8988T (cell line): Measurements from ENCODE around the gene MLPH.

Experiments
- DNase-seq: peaks from one replicate; pipeline ENCODE4 v3.0.0; 2011

The MLPH gene

DNA sequence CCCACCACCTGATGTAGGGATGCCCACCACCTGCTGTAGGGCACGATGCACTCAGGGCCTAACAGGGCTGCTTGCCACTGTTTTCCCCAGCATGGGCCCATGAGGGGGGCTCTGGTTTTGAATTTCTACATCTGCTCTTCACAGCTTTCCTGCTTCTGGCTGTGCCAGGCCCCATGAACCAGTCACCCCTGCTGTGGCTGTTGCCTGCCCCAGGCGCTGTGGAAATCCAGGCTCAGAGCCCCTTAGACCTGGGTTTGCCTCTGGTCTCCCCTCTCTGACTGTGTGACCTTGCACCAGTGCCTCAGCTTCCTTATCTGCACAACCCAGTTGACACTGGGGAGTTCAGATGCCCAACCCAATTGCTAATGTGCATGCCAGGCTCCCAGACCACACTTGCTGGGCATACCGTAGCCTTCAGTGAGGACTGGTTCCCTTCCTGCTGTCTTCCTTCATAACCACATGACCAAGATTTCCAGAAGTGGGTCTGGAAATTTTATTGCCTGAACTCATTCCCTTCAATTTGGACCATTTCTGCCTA, 6.0 kb upstream of the MLPH start:
- DNase-seq = no peak

DNA sequence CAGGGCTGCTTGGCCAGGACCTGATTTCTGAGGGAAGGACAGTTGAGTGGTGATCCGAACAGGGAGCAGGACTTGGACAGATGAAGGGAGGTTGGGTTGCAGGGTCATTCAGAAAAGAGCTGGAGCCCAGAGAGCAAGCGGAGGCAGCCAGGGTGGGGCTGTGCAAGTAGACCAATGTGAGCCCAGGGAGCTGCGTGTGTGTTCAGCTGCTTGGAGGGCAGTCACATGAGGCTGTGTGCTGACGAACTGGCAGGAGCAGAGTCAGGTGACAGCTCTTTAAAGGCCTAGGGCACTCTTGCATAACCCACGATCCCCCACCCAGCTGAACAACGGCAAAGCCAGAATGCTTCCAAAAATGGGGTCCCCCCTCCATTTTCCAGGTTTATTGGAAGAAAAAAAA, 4.6 kb upstream of the MLPH start:
- DNase-seq = no peak

DNA sequence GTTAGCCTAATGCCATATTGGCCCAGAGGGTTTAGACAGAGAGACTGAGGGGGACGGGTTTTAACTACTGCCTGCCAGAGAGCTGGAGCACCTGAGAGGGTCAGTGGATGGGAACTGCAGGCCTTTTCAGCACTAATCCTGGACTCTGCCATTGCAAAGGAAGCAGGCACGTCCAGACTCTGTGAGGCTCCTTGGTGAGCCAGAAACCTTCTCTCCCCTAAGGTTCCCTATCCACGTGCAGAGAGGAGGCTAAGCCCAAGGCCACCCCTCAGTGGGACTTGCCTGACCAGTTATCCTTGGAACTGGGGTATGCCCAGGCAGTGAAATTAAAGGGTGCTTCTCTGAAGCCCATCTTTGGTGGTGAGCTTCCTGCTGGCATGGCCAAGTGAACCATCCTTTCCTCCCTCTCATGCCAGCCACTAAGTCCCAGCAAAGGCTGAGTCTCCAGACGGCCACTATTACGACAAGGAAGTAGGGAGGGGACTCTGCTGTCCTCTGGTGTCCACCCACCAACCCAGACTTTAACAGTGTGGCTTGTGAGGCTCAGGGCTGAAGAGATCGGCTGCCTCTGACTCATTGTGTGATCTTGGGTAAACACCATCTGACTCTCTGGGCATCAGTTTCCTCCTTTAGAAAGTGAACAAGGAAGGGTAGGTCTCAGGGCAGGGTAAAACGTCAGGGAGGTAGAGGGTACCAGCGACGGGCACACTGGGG, 3.9 kb upstream of the MLPH start:
- no peak for DNase-seq

DNA sequence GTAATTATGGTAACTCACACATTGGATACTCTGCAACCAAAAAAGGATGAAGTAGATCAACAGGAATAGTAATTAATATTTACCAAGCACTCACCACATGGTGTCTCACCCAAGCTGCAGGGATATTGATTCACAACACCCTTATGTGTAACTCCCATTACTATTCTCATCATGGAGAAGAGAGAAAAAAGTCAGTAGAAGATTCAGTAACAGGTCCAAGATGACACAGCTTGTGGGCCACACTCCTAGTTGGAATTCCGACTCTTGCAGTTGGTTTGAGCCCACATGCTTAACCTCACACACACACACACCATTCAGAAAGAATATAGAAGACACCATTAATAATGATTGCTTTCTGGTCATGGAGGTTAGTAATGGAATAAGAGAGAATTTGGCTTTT, 1.7 kb upstream of the MLPH start:
- DNase-seq = no peak

DNA sequence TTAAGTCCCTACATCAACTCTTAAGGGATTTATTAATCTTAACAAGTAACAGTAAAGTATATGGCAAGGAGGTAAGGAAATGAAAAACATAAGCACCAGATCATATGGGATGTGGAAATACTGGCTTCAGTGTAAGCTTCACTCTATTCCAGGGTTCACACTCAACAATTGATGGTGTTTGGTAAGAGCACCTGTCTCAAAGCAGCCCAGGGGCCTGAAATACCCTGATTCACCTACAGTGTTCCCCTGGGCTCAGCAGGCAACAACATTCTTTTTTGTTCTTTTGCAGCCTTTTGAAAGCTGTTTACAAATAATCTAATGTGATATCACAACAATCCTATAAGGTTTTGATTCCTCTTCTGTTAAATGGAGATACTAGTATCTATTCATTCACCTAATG, 1.2 kb upstream of the MLPH start:
- DNase-seq = no peak

DNA sequence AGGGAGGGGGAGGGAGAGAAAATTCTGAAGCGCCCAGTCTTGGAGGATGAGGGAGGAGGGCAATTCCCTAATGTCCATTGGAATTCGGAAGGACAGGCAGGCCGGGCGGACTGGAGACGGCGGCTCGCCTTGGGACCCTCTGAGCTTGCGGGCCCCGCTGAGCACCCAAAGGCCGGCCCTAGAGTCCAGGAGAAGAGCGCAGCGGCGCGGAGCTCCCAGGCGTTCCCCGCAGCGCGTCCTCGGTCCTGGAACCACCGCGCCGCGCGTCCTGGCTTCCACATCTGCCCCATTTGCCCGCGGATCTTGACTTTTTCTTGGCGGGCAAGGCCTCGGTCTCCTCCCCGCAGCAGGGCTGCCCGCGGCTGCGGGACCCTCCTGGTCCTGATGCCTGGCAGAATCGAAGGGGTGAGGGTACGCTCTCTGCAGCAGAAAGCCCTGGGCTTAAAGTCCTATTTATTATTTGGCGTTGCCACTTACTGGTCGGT, 675 bp upstream of the MLPH start:
- no peak for DNase-seq

DNA sequence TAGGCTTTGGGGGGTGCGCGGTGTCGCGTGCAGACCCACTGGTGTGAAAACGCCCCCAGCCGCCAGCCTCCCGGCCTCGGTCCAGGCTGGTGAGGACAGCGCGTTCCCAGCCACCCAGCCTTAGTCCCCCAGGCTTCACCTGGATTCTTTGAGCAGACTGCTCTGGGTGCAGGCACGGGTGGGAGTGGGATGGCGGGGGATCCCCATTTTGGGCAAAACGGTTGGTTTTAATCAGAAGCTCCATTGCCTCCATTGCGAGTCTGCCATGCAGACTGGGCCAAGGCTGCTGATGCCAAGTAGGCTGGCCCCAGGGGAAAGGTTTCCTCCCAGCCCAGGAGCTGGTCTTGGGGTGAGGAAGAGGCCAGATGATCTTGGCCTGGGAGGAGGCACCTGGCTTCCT, 445 bp downstream of the MLPH start:
- no peak for DNase-seq

DNA sequence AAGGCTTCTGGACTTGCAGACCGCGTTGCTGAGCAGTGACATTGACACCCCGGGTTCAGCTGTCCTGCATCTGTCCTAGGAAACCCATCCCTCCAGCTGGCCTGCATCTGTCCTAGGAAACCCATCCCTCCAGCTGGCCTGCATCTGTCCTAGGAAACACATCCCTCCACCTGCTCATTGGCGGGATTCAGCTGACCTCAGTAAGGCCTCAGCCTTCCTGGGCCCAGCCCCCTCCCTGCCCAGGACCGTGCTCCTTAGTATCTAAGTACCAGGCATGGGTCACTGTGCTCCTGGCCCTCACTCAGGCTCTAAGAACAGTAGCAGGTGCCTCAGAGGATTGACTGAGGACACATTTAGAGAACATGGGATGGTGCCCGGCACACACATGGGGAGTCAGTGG, 1.2 kb downstream of the MLPH start:
- DNase-seq = no peak

DNA sequence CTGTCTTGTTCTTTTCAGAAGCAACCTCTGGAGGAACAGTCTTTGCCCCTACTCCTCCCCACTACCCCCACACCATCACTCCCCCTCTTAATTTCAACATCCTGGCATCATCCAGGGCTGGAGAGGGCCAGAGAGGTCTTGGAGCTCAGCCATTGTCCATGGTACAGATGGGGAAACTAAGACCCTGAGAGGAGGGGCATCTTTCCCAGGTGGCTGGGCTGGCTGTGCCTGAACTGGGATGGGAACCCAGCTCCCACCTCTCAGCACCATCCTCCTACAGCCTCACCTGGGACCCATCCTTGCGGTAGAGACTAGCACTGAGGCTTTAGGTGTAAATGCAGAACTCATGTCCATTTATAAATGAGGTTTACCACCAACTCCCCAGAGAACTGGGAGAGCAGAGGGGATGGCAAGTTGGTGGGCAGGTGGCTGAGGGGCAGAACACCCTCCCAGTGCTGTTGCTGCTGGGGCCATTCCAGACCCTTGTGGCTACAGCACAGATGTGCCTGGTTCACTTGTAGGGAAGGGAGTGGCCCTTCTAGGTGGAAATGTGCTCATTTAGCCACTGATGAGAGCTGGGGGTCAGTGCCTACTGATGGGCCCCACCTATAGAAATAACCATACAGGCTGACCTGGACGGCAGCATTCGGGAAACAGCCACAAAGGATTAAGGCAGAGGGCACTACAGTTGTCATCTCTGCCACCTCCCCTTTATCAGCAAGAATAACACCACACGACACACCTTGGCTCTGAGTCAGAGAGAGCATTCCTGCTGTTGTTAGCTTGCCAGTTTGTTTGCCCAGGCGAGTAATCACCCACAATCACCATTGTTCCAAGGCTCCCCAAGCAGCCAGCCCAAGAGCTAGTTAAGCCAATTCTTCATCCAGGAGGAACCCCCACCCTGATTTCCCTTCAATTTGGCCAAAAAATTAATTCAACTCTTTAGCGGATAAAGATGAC, 2.1 kb downstream of the MLPH start:
- no peak for DNase-seq

DNA sequence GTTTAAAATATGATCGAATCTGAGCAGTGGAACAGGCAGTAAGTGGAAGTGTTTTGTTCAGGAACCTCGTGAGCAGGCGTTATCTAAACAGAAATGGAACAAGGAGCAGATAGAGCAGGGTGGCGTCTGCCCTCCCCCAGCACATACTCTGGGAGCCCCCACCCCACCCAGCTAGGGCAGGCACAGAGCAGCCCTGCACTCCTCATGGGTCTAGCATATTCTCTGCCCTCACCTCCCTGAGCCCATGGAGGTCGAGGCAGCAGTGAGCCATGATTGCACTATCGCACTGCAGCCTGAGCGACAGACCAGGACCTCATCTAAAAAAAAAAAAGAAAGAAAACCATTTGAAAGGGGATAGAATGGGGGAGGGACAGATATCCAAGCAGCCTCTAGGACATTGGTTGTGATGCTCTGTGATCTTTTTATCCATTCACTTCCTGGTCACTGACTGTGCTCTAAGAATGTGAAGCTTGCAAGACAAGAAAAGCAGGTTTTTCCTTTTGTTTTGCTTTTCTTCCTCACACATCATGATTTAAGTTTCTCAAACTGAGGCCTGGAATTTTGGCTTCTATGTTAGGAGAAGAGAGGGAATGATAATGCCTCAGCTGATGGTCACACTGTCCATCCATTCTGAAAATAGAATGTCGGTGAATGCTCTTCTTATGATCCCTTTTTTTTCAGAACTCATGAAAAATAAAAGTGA, 3.1 kb downstream of the MLPH start:
- DNase-seq = no peak

DNA sequence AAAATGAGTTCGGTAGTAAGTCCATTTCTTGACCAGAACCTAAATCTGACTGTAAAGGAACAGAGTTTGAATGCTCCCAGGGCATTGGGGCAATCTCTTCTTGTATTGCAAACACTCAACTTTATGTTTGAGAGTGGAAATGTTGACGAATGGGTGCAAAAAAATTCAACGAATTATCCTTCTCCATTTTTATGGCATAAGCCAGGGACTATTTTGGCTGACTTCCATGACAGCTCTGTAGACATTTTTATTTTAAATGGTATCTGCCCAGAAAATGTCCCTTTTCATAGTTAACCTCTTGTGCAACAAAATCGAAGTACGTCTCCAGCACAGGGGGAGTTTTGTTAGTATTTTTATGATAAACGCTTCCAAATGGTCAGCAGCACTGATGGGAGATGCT, 3.7 kb downstream of the MLPH start:
- no peak for DNase-seq

DNA sequence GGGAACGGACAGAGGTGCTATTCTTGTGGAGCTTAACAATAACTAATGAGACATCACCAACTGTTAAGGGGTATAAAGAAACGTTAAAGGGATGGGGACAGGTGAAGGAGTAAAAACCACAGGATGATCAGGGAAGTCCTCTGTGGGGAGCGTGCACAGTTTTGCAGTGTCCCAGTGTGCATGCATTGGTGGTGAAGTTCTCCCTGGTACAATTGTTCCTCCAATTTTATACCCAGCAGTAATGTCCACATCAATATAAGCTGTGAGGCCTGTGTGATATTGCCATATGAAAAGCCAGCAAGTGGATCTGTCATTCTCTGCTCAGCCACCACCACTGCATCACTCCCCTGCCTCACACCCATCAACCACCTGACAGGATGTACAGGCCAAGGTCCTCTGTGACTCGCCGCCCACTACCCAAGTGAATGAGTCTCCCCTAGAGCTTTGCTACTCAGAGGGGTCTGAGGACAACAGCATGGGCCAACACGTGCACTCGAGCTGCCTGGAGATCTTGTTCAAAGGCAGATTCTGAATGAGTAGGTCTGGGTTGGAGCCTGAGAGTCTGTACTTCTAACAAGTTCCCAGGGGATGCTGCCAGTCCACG, 4.6 kb downstream of the MLPH start:
- DNase-seq = no peak

DNA sequence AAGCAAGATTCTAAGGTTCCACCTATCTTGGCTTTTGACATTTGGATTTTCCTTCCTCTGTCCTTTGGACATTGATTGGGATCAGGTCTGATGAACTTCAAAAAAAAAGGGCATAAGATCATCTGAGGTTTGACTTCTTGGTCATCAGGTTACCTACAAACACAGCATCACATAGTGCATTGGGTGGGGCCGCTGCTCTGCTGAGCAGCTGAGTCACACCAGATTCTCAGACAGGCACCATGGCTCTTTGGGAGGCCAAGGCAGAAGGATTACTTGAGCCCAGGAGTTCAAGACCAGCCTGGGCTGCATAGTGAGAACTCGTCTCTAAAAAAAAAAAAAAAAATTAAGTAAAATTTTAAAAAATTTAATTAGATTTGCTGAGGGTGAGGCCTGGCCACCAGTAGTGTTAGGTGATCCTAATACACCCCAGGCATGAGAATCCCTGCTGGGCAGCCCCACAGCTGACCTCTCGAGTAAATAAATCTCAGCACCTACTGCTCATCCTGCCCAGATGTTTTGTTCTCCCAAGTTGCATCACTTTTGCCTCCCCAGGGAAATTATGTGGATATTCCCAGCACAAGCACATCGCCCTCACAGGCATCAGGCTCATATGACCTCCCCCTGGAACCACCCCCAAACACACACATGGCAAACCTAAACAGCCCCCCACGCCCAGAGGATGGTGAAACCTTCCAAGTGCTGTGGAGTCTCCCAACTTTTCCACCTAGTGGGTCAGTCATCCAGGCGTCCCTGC, 5.3 kb downstream of the MLPH start:
- DNase-seq = no peak

DNA sequence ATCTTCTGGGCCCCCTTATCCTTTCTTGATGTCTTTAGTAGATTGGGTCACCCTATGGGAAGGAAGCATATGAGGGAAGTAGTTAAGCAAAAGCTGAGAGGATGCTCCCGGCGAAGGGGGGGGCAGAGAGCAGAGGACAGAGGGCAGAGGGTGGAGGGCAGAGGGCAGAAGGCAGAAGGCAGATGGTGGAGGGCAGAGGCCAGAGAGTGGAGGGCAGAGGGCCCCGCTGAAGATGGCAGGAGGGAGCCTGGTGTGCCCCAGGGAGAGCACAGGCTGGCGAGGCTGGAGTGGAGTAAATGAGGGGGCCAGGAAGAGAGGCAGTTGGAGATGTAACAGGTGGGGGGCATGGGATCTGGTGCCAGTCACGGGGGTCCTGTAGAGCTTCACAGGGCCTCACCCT, 7.0 kb downstream of the MLPH start:
- no peak for DNase-seq

DNA sequence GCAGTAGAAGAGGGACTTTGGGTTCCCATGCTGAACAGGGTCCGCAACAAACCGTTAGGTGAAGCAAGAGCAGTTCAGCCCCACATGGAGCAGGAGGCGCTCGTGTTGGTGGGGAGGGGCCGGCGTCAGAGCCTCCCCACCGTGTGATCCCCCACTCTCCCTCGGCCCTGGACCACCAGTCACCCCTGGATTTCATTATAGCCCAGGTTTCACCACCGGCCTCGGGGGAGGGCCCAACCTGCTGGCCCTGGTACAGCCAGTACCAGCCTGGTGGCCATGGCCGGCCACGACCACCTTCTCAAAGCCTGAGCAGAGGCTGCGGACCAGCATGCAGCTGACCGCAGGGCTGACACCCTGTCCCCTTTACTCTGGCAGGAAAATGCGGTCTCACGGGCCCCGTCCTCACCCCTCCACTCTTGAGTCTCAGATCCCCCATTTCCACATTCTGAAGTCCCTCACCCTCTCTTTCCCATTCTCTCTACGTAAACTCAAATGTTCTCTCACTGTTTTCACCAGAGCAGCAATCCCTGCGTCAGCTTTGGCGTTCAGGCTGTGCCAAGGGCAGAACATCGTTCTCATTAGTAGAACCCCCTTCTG, 8.6 kb downstream of the MLPH start:
- no peak for DNase-seq

DNA sequence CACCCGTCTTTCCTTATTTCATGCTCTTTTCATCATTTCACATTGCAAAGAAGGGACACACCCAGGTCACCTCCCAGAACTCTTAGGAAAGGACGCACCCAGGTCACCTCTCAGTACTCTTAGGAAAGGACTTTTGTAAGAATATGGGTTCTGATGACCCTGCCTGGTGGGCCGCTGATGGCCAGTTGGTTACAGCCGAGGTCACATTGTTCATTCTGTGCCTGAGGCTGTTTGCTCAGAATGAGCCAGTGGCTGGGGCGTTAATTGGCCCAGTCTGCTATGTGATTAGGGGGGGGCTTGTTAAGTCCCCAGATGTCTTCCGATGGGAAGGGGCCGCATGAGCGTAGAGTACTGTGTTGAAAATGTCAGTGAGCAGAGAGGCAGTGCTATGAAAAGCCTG, 9.4 kb downstream of the MLPH start:
- DNase-seq = no peak

DNA sequence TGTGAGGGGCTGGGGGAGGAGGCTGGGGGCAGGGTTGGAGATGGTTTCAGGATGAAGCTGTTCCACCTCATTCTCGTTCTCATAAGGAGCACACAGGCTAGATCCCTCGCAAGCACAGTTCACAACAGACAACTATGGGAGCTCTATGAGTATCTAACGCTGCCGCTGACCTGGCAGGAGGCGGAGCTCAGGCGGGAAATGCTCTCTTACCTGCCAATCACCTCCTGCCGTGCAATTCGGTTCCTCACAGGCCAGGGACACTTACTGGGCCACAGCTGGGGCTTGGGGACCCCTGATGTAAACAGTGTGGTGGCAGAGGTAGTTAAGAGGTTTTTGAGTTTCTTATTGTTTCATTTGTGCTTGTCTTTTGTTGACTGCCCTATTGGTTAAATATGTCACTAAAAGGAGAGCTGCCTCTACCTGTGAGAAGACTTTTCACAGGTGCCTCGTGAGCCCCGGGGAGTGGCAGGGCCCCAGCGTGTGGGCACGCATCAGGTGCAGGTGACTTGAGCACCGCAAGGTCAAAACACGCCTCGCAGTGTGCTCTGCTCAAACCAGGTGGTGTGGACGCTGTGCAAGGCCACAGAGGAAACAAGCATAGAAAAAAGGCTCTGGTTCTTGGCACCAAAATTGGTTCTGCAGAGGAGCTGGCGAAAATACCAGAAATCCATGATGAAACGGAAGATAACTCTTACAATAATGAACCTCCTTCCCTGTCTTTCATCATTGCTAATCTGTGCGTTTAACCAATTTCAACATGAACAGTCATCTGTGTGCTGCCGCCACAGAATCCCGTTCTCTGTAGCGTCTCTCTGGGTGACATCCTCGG, 10.2 kb downstream of the MLPH start:
- DNase-seq = no peak

DNA sequence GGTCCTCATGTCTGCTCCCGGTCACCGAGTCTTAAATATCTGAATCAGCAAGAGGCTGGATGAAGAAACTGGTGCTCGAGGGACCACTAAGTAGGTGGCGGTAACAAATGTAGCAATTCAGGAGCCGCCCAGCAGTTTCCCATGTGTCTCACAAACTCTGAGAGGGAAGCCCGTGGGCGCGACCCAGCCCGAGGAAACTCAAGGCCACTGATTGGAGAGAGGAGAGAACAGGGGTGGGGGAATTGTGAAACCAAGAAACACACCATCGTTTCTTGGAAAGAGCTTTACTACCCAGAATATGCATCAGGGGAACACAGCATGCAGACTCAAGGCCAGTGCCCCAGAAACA, 10.8 kb downstream of the MLPH start:
- DNase-seq = no peak

DNA sequence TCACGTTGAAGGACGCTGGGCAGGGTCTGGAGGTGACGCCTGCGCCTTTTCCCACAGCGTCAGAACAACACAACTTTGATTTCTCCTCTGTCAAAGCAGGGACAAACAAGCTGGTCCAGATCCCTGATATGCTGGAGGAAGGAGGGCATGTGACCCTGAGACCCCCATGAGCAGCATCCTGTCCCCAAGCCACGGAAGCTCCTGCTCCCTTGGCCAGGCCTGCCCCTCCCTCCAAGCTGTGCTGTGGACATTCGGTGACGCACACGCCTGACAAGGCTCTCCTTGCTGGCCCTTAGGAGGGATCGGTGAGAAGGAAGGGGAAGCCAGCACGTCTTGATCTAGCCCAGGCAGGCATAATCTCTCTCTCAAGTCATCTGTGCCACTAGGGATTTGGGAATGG, 11.3 kb downstream of the MLPH start:
- no peak for DNase-seq

DNA sequence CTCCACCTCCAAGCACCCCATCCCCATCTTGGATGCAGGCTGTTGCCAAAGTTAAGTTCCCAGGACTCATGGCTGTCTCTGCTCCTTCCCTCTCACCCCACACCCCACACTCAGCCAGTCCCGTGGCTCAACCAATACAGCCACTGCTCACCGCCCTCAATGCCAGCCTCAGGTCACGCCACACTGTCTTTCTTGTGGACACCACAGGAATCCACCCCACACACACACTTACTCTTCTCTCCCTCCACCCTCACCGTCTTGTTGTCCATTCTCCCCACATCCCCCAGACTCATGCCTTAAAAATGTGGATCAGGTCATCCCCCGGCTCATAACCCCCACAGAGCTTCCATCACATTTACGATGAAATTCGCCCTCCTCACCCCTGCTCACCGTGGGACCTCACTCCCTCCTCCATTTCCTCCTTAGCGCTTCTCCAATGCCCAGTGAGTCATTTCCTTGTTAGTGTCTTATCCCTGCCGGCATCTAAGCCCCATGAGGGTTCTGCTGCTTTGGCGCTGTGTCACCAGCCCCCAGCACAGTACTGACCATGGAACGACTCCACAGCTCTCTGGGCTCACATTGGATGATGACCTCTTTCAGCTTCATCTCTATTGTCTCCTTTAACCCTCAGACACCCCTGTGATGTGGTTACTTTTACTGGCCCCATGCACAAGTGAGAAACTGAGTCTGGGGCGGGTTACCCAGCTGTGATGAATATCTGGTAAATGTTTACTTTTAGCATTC, 13.8 kb downstream of the MLPH start:
- peak; percentile 88 for DNase-seq
